ENCODE data around the gene CABP4. TPM values are rescaled to one million over a fixed set of nuclear protein-coding genes. Genes with fewer than 3 reads are reported as not detected.

CABP4 gene
- total RNA-seq, 1 donor from 2014 or later, result 0.52 TPM

GRCh38 chr11:67489885-67490726 lies 35.0 kb downstream of the CABP4 start:
- H3K27ac ChIP-seq (ENCODE audit: low read depth, low read length), result no peak overlapping the region
- no peaks in the 10 kb centered on the region for H3K27me3 ChIP-seq (ENCODE audit: control insufficient read depth in 3 of 3, insufficient read depth in 3 of 3, low read length in 3 of 3)
- H3K9me3 ChIP-seq (ENCODE audit: control insufficient read depth in 3 of 3, low read length in 3 of 3), result no peaks in the 10 kb centered on the region
- peaks cover 0 to 9% (median 0%) of the 10 kb centered on the region in 3 donors for H3K4me1 ChIP-seq (ENCODE audit: control insufficient read depth in 3 of 3, insufficient read depth in 3 of 3, low read length in 3 of 3)
- H3K9ac ChIP-seq (ENCODE audit: low read depth in 1 of 3, low read length in 3 of 3), result no peak overlapping the region
- peaks cover 20 to 30% (median 29%) of the 10 kb centered on the region in 3 donors for H3K36me3 ChIP-seq (ENCODE audit: control insufficient read depth in 3 of 3, insufficient read depth in 3 of 3, low read length in 3 of 3)
- H3K4me3 ChIP-seq (ENCODE audit: low read length in 3 of 3), result no peak overlapping the region

GRCh38 chr11:67490727-67491065 lies 35.5 kb downstream of the CABP4 start:
- Histone ChIP-seq H3K4me3 (ENCODE audit: low read length in 3 of 3) (no peak overlapping the region), H3K9ac (ENCODE audit: low read depth in 1 of 3, low read length in 3 of 3) (no peak overlapping the region), H3K36me3 (ENCODE audit: control insufficient read depth in 3 of 3, insufficient read depth in 3 of 3, low read length in 3 of 3) (peaks cover 20 to 30% (median 29%) of the 10 kb centered on the region in 3 donors), H3K27ac (ENCODE audit: low read depth, low read length) (no peak overlapping the region), H3K27me3 (ENCODE audit: control insufficient read depth in 3 of 3, insufficient read depth in 3 of 3, low read length in 3 of 3) (no peaks in the 10 kb centered on the region), H3K9me3 (ENCODE audit: control insufficient read depth in 3 of 3, low read length in 3 of 3) (no peaks in the 10 kb centered on the region), H3K4me1 (ENCODE audit: control insufficient read depth in 3 of 3, insufficient read depth in 3 of 3, low read length in 3 of 3) (peaks cover 0 to 9% (median 0%) of the 10 kb centered on the region in 3 donors)

GRCh38 chr11:67491276-67492068 lies 36.3 kb downstream of the CABP4 start:
- Histone ChIP-seq H3K4me1 (ENCODE audit: control insufficient read depth in 3 of 3, insufficient read depth in 3 of 3, low read length in 3 of 3) (peaks cover 0 to 4% (median 0%) of the 10 kb centered on the region in 3 donors), H3K4me3 (ENCODE audit: low read length in 3 of 3) (no peak overlapping the region), H3K27ac (ENCODE audit: low read depth, low read length) (no peak overlapping the region), H3K27me3 (ENCODE audit: control insufficient read depth in 3 of 3, insufficient read depth in 3 of 3, low read length in 3 of 3) (no peaks in the 10 kb centered on the region), H3K9me3 (ENCODE audit: control insufficient read depth in 3 of 3, low read length in 3 of 3) (no peaks in the 10 kb centered on the region), H3K9ac (ENCODE audit: low read depth in 1 of 3, low read length in 3 of 3) (no peak overlapping the region), H3K36me3 (ENCODE audit: control insufficient read depth in 3 of 3, insufficient read depth in 3 of 3, low read length in 3 of 3) (peaks cover 21 to 30% (median 29%) of the 10 kb centered on the region in 3 donors)

DNA sequence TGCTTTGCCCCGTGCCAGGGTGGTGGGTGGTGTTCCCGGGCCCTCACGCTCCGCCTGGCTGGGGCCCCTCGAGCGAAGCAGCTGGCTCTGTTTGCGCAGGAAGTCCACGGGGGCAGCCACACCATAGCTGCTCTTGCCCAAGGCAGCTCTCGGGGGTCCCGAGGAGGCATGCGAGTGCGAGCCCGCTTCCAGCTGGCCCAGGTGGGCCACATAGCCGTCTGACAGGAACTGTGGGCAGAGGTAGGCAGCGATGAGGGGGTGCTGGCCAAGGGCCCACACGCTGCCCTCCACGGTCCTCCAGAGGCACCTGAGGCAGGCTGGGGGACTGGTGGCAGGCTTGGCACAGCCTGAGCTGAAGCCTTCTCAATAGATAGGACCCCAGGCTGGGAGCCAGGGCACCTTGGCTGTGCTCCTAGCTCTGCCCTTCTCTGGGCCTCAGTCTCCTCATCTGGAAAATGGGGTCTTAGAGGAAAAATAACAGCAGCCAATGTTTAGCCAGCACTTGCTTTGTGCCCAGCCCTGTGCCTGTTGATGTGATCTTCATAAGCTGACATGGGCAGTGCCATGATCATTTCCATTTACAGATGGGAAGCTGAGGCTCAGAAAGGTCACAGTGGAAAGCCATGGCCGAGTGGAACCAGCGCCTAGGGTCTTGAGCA lies 37.0 kb downstream of the CABP4 start:
- H3K4me1 ChIP-seq (ENCODE audit: control insufficient read depth in 3 of 3, insufficient read depth in 3 of 3, low read length in 3 of 3), result peaks cover 0 to 4% (median 0%) of the 10 kb centered on the region in 3 donors
- no peaks in the 10 kb centered on the region for H3K27me3 ChIP-seq (ENCODE audit: control insufficient read depth in 3 of 3, insufficient read depth in 3 of 3, low read length in 3 of 3)
- H3K9ac ChIP-seq (ENCODE audit: low read depth in 1 of 3, low read length in 3 of 3), result no peak overlapping the region
- no peak overlapping the region for H3K27ac ChIP-seq (ENCODE audit: low read depth, low read length)
- H3K4me3 ChIP-seq (ENCODE audit: low read length in 3 of 3), result no peak overlapping the region
- no peaks in the 10 kb centered on the region for H3K9me3 ChIP-seq (ENCODE audit: control insufficient read depth in 3 of 3, low read length in 3 of 3)
- peaks cover 16 to 27% (median 26%) of the 10 kb centered on the region in 3 donors for H3K36me3 ChIP-seq (ENCODE audit: control insufficient read depth in 3 of 3, insufficient read depth in 3 of 3, low read length in 3 of 3)

- H3K36me3 ChIP-seq (ENCODE audit: control insufficient read depth in 3 of 3, insufficient read depth in 3 of 3, low read length in 3 of 3), result peaks cover 14 to 22% (median 20%) of the 10 kb centered on the region in 3 donors
- no peak overlapping the region for H3K9ac ChIP-seq (ENCODE audit: low read depth in 1 of 3, low read length in 3 of 3)
- no peaks in the 10 kb centered on the region for H3K27me3 ChIP-seq (ENCODE audit: control insufficient read depth in 3 of 3, insufficient read depth in 3 of 3, low read length in 3 of 3)
- H3K9me3 ChIP-seq (ENCODE audit: control insufficient read depth in 3 of 3, low read length in 3 of 3), result no peaks in the 10 kb centered on the region
- no peak overlapping the region for H3K4me3 ChIP-seq (ENCODE audit: low read length in 3 of 3)
- peaks cover 0 to 4% (median 0%) of the 10 kb centered on the region in 3 donors for H3K4me1 ChIP-seq (ENCODE audit: control insufficient read depth in 3 of 3, insufficient read depth in 3 of 3, low read length in 3 of 3)
- no peak overlapping the region for H3K27ac ChIP-seq (ENCODE audit: low read depth, low read length)
Observed at GRCh38 chr11:67492801-67493547, 37.8 kb downstream of the CABP4 start.

DNA sequence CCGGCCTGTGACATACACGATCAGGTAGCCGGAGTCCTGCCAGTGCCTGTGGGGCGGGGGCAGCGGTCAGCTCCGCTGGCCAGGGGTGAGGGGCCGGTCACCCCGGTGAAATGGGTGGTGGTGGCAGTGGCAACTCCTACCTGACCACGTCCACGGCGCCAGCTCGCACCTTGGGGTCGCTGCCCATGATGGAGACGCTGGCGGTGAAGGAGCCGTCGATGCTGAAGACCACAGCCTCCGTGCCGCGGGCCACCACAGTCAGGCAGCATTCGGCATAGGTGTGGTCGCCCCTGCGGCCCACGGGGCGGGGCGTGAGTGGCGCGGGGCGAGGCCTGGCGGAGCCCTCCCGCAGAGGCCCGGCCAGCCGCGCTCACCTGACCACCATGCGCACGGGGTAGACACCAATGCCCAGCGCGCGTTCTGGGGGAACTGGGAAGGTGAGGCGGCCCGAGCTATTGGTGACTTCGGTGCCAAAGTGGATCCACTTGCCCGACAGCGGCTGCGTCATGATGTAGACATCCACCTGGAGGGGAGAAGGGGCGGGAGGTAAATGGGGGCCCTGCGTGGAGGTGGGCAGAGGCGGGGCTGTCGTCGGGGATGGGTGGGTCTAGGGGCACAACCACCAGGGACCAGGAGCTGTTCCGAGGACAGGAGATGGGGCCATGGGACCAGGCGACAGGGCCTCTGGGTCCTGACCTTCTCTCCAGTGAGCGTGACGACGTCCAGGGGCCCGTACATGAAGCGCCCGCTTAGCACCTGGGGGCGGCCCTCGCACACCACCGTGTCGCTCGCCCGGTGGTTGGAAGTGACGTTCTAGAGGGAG lies 38.6 kb downstream of the CABP4 start:
- Histone ChIP-seq H3K36me3 (ENCODE audit: control insufficient read depth in 3 of 3, insufficient read depth in 3 of 3, low read length in 3 of 3) (peaks cover 15 to 21% (median 19%) of the 10 kb centered on the region in 3 donors), H3K27me3 (ENCODE audit: control insufficient read depth in 3 of 3, insufficient read depth in 3 of 3, low read length in 3 of 3) (no peaks in the 10 kb centered on the region), H3K27ac (ENCODE audit: low read depth, low read length) (no peak overlapping the region)

DNA sequence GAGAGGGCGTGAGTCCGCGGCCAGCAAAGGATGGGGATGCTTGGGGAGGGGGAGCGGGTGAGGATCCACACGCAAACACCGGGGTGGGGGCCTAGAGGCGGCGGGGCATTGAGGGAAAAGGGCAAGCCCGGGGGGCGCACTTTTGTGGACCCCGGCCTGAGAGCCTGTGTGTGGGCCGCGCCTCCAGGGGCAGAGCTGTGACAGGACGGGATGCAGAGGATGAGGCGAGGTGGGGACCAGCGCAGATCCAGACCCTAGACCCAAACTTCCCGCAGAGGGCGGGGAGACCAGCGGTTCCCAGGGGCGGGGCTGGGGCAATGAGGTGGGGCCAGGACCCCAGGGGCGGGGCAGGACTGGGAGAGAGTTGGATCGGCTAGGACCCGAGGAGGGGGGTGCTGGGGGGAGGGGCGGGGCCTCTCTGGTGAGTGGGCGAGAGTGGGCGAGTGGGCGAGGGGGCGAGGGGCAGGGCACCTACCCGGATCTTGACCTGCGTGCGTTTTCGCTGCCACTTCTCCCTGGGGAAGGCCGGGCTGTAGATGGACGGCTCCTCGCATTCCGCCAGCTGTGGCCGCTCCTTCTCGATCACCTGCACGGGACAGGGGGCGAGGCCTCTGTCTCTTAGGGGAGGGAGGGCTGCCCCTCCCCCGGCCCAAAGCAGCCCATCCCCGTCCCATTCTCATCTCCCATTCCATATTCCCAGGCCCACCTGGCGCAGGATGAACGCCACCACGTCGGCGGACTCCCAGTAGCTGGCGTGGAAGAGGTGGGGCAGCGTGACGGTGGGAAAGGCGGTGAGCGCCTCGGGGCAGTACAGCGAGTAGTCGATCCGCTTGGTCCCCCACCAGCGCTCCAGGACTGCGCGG lies 39.4 kb downstream of the CABP4 start:
- H3K9me3 ChIP-seq (ENCODE audit: control insufficient read depth in 3 of 3, low read length in 3 of 3), result no peaks in the 10 kb centered on the region
- H3K27me3 ChIP-seq (ENCODE audit: control insufficient read depth in 3 of 3, insufficient read depth in 3 of 3, low read length in 3 of 3), result no peaks in the 10 kb centered on the region
- H3K36me3 ChIP-seq (ENCODE audit: control insufficient read depth in 3 of 3, insufficient read depth in 3 of 3, low read length in 3 of 3), result peaks cover 13 to 14% (median 13%) of the 10 kb centered on the region in 3 donors
- H3K9ac ChIP-seq (ENCODE audit: low read depth in 1 of 3, low read length in 3 of 3), result no peak overlapping the region
- no peak overlapping the region for H3K27ac ChIP-seq (ENCODE audit: low read depth, low read length)
- peaks cover 0 to 3% (median 2%) of the 10 kb centered on the region in 3 donors for H3K4me1 ChIP-seq (ENCODE audit: control insufficient read depth in 3 of 3, insufficient read depth in 3 of 3, low read length in 3 of 3)
- no peak overlapping the region for H3K4me3 ChIP-seq (ENCODE audit: low read length in 3 of 3)

More for the DNA sequence above, 38.6 kb downstream of the CABP4 start:
- Histone ChIP-seq H3K9me3 (ENCODE audit: control insufficient read depth in 3 of 3, low read length in 3 of 3) (no peaks in the 10 kb centered on the region), H3K4me1 (ENCODE audit: control insufficient read depth in 3 of 3, insufficient read depth in 3 of 3, low read length in 3 of 3) (peaks cover 0 to 4% (median 2%) of the 10 kb centered on the region in 3 donors), H3K4me3 (ENCODE audit: low read length in 3 of 3) (no peak overlapping the region), H3K9ac (ENCODE audit: low read depth in 1 of 3, low read length in 3 of 3) (no peak overlapping the region)

GRCh38 chr11:67495234-67496005 lies 40.3 kb downstream of the CABP4 start:
- no peaks in the 10 kb centered on the region for H3K9me3 ChIP-seq (ENCODE audit: control insufficient read depth in 3 of 3, low read length in 3 of 3)
- H3K9ac ChIP-seq (ENCODE audit: low read depth in 1 of 3, low read length in 3 of 3), result no peak overlapping the region
- H3K27me3 ChIP-seq (ENCODE audit: control insufficient read depth in 3 of 3, insufficient read depth in 3 of 3, low read length in 3 of 3), result no peaks in the 10 kb centered on the region
- peaks cover 0 to 2% (median 0%) of the 10 kb centered on the region in 3 donors for H3K4me1 ChIP-seq (ENCODE audit: control insufficient read depth in 3 of 3, insufficient read depth in 3 of 3, low read length in 3 of 3)
- H3K27ac ChIP-seq (ENCODE audit: low read depth, low read length), result no peak overlapping the region
- H3K36me3 ChIP-seq (ENCODE audit: control insufficient read depth in 3 of 3, insufficient read depth in 3 of 3, low read length in 3 of 3), result peaks cover 7 to 12% (median 10%) of the 10 kb centered on the region in 3 donors
- H3K4me3 ChIP-seq (ENCODE audit: low read length in 3 of 3), result no peak overlapping the region

All from skeletal muscle tissue (tissue), 4 donors.